OCI-LY3 (cell line): Measurements from ENCODE around the gene MAGI1.

Experiments used
- EZH2phosphoT487 ChIP-seq: fragments of 200-600 bp; shearing (Covaris generic); IDR thresholded peaks from 2 replicates; pipeline ENCODE4 v1.6.1; 2018; ENCODE audit warnings: antibody characterized with exemption, mixed run types, low read depth
- TF ChIP-seq, protein P1 (sequence below): fragments of 200-600, 300-600 bp; sonication (generic); IDR thresholded peaks from 2 replicates; pipeline ENCODE4 v1.5.1; 2014; ENCODE audit warnings: antibody characterized with exemption, low read length, low read depth

DNA sequence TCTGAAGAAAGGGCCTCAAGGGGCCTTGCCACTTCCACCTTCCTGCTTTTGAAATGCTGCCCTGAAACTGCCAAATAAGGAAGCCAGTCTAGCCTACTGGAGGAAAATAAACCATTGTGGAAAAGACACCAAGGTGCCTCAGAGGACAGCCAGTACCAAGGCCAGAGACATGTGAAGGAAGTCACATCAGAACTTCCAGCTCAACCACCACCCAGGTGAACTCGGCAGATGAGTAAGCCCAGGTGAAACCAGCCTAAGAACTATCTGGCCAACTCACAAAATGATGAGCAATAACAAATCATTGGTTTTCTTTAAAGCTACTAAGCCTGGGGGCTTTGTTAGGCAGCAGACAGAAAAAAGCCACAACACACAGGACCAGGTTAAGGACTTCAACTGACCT, 103.0 kb downstream of the MAGI1 start:
- TF ChIP-seq, protein P1, sequence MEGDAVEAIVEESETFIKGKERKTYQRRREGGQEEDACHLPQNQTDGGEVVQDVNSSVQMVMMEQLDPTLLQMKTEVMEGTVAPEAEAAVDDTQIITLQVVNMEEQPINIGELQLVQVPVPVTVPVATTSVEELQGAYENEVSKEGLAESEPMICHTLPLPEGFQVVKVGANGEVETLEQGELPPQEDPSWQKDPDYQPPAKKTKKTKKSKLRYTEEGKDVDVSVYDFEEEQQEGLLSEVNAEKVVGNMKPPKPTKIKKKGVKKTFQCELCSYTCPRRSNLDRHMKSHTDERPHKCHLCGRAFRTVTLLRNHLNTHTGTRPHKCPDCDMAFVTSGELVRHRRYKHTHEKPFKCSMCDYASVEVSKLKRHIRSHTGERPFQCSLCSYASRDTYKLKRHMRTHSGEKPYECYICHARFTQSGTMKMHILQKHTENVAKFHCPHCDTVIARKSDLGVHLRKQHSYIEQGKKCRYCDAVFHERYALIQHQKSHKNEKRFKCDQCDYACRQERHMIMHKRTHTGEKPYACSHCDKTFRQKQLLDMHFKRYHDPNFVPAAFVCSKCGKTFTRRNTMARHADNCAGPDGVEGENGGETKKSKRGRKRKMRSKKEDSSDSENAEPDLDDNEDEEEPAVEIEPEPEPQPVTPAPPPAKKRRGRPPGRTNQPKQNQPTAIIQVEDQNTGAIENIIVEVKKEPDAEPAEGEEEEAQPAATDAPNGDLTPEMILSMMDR, result no peak
- no peak for TF ChIP-seq EZH2phosphoT487
